Right lobe of liver (tissue), 4 donors: Measurements from ENCODE around the gene CERS2.
A peak's percentile ranks its signal among the peaks of the same experiment; 100 is the strongest.

Experiments used
- POLR2A ChIP-seq: fragments of 450-650 bp; IDR thresholded peaks from one replicate; pipeline ENCODE4 v1.6.1; 2017; ENCODE audit warnings: antibody characterized with exemption, mild to moderate bottlenecking
- TF ChIP-seq, protein P1 (sequence below), 4 donors: fragments of 200-600 bp in 3 of 4; fragments of 450-650 bp in 1 of 4; IDR thresholded peaks; one replicate each; pipeline versions ENCODE4 v1.5.1 to v1.8.0; 2016 to 2022; ENCODE audit warnings: antibody characterized with exemption in 4 of 4, mild to moderate bottlenecking in 2 of 4
- donor health status: DM: no; HTN: no; CAD: no.
- donor health status: DM: no; HTN: no; CAD: no.
- donor health status: DM: no; HTN: yes; CAD: no.

DNA sequence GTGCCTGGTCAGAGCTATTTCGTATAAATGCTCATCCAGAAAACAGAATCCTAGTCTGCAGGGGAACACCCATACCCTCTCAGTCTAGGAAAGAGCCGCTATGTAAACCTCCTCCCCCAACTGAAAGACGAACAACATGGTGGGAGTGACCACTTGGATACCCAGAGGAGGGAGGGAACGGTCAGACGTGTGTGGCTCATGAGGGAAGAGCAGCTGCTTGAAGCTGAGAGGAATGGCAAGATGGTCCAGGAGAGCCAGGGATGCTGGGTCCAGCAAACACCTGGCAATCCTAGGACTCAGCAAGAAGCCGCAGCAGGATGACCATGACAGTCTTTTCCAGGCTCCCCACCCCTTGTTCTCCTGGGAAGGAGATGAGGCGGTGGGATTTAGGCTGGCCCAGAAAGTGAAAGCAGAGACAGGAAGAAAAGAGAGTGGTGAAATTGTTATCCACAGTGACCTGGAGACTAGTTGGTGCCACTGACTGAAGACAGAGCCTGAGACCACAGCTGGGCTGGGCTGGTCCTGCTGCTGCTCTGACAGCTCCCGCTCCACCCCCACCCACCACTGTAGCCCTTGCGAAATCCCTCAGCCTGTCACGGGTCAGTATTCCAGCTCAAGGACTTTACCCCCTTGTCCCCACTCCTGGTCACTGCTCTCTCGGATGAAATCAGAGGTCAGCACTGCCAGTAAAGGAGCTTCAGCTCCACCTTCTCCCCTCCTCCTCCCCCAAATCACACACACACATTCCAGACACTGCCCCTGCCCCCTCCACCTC lies 3.6 kb downstream of the CERS2 start:
- peak; percentile 54 for TF ChIP-seq POLR2A
- TF ChIP-seq, protein P1, sequence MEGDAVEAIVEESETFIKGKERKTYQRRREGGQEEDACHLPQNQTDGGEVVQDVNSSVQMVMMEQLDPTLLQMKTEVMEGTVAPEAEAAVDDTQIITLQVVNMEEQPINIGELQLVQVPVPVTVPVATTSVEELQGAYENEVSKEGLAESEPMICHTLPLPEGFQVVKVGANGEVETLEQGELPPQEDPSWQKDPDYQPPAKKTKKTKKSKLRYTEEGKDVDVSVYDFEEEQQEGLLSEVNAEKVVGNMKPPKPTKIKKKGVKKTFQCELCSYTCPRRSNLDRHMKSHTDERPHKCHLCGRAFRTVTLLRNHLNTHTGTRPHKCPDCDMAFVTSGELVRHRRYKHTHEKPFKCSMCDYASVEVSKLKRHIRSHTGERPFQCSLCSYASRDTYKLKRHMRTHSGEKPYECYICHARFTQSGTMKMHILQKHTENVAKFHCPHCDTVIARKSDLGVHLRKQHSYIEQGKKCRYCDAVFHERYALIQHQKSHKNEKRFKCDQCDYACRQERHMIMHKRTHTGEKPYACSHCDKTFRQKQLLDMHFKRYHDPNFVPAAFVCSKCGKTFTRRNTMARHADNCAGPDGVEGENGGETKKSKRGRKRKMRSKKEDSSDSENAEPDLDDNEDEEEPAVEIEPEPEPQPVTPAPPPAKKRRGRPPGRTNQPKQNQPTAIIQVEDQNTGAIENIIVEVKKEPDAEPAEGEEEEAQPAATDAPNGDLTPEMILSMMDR (IDR thresholded peaks at IDR 0.05): no peak
